GM19193 (cell line): ENCODE data around the gene ABHD2.

Source experiments
- POLR2A ChIP-seq: IDR thresholded peaks from 4 replicates; pipeline ENCODE4 v1.6.1; 2011; ENCODE audit not compliant: insufficient read depth, insufficient read length; ENCODE audit errors: extremely low read depth

Gene ABHD2

GRCh38 chr15:89221543-89221942, 133.3 kb downstream of the ABHD2 start, which contains the start of gene RLBP1:
Gene RLBP1, minus strand, starts transcription at chr15:89221579. Its CDS starts 2,604 bp downstream, at chr15:89218975.
- TF ChIP-seq POLR2A: no peak

GRCh38 chr15:89225588-89225987, 137.3 kb downstream of the ABHD2 start:
- no peak for TF ChIP-seq POLR2A

GRCh38 chr15:89226359-89227221, 138.3 kb downstream of the ABHD2 start:
- TF ChIP-seq POLR2A: no peak

GRCh38 chr15:89227425-89227824, 139.2 kb downstream of the ABHD2 start:
- TF ChIP-seq POLR2A: no peak

GRCh38 chr15:89230277-89230676, 142.0 kb downstream of the ABHD2 start:
- TF ChIP-seq POLR2A: no peak

GRCh38 chr15:89231832-89232231, 143.6 kb downstream of the ABHD2 start:
- TF ChIP-seq POLR2A: no peak

GRCh38 chr15:89243046-89243690, 154.9 kb downstream of the ABHD2 start:
- TF ChIP-seq POLR2A: no peak

GRCh38 chr15:89243691-89244573, 155.7 kb downstream of the ABHD2 start, which contains the start of gene FANCI:
Gene FANCI, plus strand, starts transcription at chr15:89243979. Its CDS starts 3,669 bp downstream, at chr15:89247648.
- TF ChIP-seq POLR2A: peak; percentile 86

- no peak for TF ChIP-seq POLR2A
Observed at GRCh38 chr15:89244574-89244903, 156.3 kb downstream of the ABHD2 start.

- no peak for TF ChIP-seq POLR2A
Observed at GRCh38 chr15:89247446-89247845, 159.2 kb downstream of the ABHD2 start.

- no peak for TF ChIP-seq POLR2A
Observed at GRCh38 chr15:89248584-89248983, 160.3 kb downstream of the ABHD2 start.
